MM.1S (cell line): ENCODE results near the gene CBX2.

Experiments used
- DNase-seq: peaks from one replicate; pipeline ENCODE4 v3.0.0-alpha.2; 2015
- H2AFZ ChIP-seq: fragments of 300-600 bp; sonication (generic); 2 replicates; pipeline ENCODE4 v1.6.0; 2016; ENCODE audit warnings: antibody characterized with exemption, low read length
- H3F3A ChIP-seq: fragments of 300-600 bp; sonication (generic); 2 replicates; pipeline ENCODE4 v1.6.1; 2016; ENCODE audit warnings: mild to moderate bottlenecking, antibody characterized with exemption, low read length, moderate library complexity, mixed read lengths; ENCODE audit not compliant: insufficient read depth
- H3K27ac ChIP-seq: fragments of 300-600 bp; sonication (generic); 2 replicates; pipeline ENCODE4 v1.5.1; 2016; ENCODE audit warnings: mild to moderate bottlenecking, low read length
- H3K27me3 ChIP-seq: fragments of 300-600 bp; sonication (generic); replicated peaks from 2 replicates; pipeline ENCODE4 v1.6.0; 2016; ENCODE audit warnings: low read length; ENCODE audit not compliant: insufficient read depth
- H3K36me3 ChIP-seq: fragments of 300-600 bp; sonication (generic); replicated peaks from 2 replicates; pipeline ENCODE4 v1.6.1; 2016; ENCODE audit warnings: mild to moderate bottlenecking, low read length, mixed read lengths; ENCODE audit not compliant: insufficient read depth
- H3K4me1 ChIP-seq: fragments of 300-600 bp; sonication (generic); 2 replicates; pipeline ENCODE4 v1.6.1; 2016; ENCODE audit warnings: low read length, mixed read lengths
- H3K4me2 ChIP-seq: fragments of 300-600 bp; sonication (generic); 2 replicates; pipeline ENCODE4 v1.6.0; 2016; ENCODE audit warnings: low read depth, low read length
- H3K4me3 ChIP-seq: fragments of 300-600 bp; sonication (generic); 2 replicates; pipeline ENCODE4 v1.5.1; 2016; ENCODE audit warnings: low read length, mixed read lengths
- H3K79me2 ChIP-seq: fragments of 300-600 bp; sonication (generic); 2 replicates; pipeline ENCODE4 v1.6.1; 2016; ENCODE audit warnings: mixed run types, low read length, mixed read lengths
- H3K9ac ChIP-seq: fragments of 300-600 bp; sonication (generic); 2 replicates; pipeline ENCODE4 v1.6.1; 2016; ENCODE audit warnings: low read length, mixed read lengths
- H3K9me2 ChIP-seq: fragments of 300-600 bp; sonication (generic); replicated peaks from 2 replicates; pipeline ENCODE4 v1.6.1; 2016; ENCODE audit warnings: mild to moderate bottlenecking, low read length, mixed read lengths; ENCODE audit not compliant: insufficient read depth
- H3K9me3 ChIP-seq: fragments of 300-600 bp; sonication (generic); replicated peaks from 2 replicates; pipeline ENCODE4 v1.6.1; 2016; ENCODE audit warnings: mild to moderate bottlenecking, low read length, mixed read lengths; ENCODE audit not compliant: insufficient read depth
- H4K20me1 ChIP-seq: fragments of 300-600 bp; sonication (generic); 2 replicates; pipeline ENCODE4 v1.6.1; 2016; ENCODE audit warnings: mild to moderate bottlenecking, low read length, moderate library complexity, mixed read lengths; ENCODE audit not compliant: insufficient read depth
- CTCF ChIP-seq: fragments of 300-600 bp; sonication (generic); IDR thresholded peaks from 2 replicates; pipeline ENCODE4 v1.5.1; 2016; ENCODE audit warnings: antibody characterized with exemption, low read length, mixed read lengths
- EZH2 ChIP-seq: fragments of 300-600 bp; sonication (generic); optimal IDR thresholded peaks from 2 replicates; pipeline ENCODE3; 2017; ENCODE audit warnings: low read depth, mild to moderate bottlenecking, antibody characterized with exemption, low read length, mixed read lengths
- EZH2phosphoT487 ChIP-seq: fragments of 300-600 bp; sonication (generic); IDR thresholded peaks from 2 replicates; pipeline ENCODE4 v1.6.1; 2018; ENCODE audit warnings: antibody characterized with exemption, low read length

CBX2 gene

DNA sequence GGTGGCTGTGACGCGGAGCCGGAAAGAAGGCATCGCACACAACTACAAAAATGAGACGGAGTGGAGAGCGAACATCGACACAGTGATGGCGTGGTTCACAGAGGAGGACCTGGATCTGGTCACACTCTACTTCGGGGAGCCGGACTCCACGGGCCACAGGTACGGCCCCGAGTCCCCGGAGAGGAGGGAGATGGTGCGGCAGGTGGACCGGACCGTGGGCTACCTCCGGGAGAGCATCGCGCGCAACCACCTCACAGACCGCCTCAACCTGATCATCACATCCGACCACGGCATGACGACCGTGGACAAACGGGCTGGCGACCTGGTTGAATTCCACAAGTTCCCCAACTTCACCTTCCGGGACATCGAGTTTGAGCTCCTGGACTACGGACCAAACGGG is 42.9 kb upstream of the CBX2 start:
- no peak overlapping the region for H3K4me3 ChIP-seq
- H3K27me3 ChIP-seq: peaks cover 61% of the 10 kb centered on the region
- no peaks in the 10 kb centered on the region for H3K79me2 ChIP-seq
- peaks cover 10% of the 10 kb centered on the region for H3K4me1 ChIP-seq
- no peak overlapping the region for H2AFZ ChIP-seq
- no peaks in the 10 kb centered on the region for H3K36me3 ChIP-seq
- H3K27ac ChIP-seq: no peak overlapping the region
- DNase-seq: no peak
- H4K20me1 ChIP-seq: no peaks in the 10 kb centered on the region
- no peaks in the 10 kb centered on the region for H3K9me3 ChIP-seq
- no peak overlapping the region for H3K4me2 ChIP-seq
- no peak overlapping the region for H3K9ac ChIP-seq
- TF ChIP-seq EZH2: no peak
- no peak for TF ChIP-seq EZH2phosphoT487
- no peak for TF ChIP-seq CTCF
- no peaks in the 10 kb centered on the region for H3K9me2 ChIP-seq
- H3F3A ChIP-seq: no peaks in the 10 kb centered on the region

DNA sequence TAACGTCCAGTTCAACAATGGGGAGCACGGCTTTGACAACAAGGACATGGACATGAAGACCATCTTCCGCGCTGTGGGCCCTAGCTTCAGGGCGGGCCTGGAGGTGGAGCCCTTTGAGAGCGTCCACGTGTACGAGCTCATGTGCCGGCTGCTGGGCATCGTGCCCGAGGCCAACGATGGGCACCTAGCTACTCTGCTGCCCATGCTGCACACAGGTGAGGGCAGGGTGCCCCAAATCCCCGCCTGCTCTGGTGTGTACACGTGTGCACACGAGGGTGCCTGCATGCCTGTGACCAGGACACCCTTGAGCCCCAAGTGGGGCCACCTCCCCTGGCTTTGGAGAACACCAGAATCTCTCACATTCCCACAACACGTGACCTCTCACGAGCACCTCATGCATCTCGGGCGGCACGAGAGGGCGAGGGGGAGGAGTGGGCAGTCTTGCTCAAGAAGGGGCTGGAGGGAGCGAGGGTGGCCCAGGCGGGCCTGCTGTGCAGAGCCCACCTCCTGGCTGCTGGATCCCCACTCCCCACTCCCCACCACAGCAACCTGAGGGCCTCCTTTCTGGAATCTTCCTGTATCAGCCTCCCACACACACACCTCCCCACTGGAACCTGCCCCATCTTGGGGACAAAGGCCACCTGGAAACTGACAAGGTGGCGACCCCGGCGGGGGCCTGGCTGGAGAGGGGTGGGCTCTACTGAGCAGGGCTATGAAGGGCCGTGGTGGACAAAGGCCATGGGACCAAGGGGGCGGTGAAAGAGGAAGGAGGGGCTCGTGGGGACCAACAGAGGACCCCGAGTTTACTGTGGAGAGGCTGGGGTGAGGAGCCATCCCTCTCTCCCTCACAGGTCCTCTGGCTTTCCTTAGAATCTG is 40.7 kb upstream of the CBX2 start:
- Histone ChIP-seq H3K4me2 (no peak overlapping the region), H3K4me1 (peaks cover 10% of the 10 kb centered on the region), H3K9me2 (no peaks in the 10 kb centered on the region), H3K9ac (no peak overlapping the region), H3F3A (no peaks in the 10 kb centered on the region), H3K27ac (no peak overlapping the region), H2AFZ (no peak overlapping the region), H3K36me3 (no peaks in the 10 kb centered on the region), H4K20me1 (no peaks in the 10 kb centered on the region), H3K4me3 (no peak overlapping the region), H3K79me2 (no peaks in the 10 kb centered on the region), H3K27me3 (peaks cover 80% of the 10 kb centered on the region), H3K9me3 (no peaks in the 10 kb centered on the region)
- TF ChIP-seq EZH2phosphoT487 (no peak), CTCF (no peak), EZH2 (no peak)
- DNase-seq: no peak

DNA sequence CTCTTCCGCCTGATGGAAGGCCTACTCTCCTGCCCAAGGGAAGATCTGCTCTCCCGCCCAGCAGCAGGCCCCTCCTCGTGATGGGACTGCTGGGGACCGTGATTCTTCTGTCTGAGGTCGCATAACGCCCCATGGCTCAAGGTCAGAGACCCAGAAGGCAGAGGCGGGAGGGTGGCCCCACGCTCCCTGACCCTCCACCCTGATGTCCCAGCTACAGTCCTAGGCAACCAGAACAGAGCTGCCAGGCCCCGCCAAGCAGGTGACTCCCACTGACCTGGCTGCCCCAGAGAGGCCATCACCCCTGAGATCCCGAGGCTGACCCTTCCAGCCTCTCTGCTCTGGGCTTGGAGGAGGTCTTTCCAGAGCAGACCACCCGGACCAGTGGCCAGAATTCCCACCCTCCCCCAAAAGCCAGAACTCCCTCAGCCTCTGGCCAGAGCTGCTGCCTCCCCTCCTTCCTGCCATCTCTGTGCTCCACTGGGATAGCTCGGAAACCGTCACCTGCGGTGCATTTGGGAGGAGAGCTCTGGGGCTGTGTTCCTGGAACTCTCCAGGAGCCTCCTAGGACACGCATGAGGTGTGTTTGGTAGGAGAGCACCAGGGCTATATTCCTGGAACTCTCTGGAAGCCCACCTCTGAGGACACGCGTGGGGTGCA is 39.9 kb upstream of the CBX2 start:
- Histone ChIP-seq H2AFZ (no peak overlapping the region), H3K9me2 (no peaks in the 10 kb centered on the region), H3F3A (no peaks in the 10 kb centered on the region), H3K4me2 (no peak overlapping the region), H3K9me3 (no peaks in the 10 kb centered on the region), H3K79me2 (no peaks in the 10 kb centered on the region), H3K4me1 (peaks cover 5% of the 10 kb centered on the region), H3K27ac (no peak overlapping the region), H3K4me3 (no peak overlapping the region), H3K27me3 (peaks cover 88% of the 10 kb centered on the region), H3K9ac (no peak overlapping the region), H3K36me3 (no peaks in the 10 kb centered on the region), H4K20me1 (no peaks in the 10 kb centered on the region)
- DNase-seq: no peak
- no peak for TF ChIP-seq EZH2phosphoT487
- TF ChIP-seq CTCF: no peak
- TF ChIP-seq EZH2: no peak
